Neural crest cell (in vitro differentiated cells): ENCODE data around the gene SCN9A. TPM values are rescaled to one million over a fixed set of nuclear protein-coding genes. Genes with fewer than 3 reads are reported as not detected.

Experiments
- DNase-seq: peaks from one replicate; pipeline ENCODE4 v3.0.0; 2021; ENCODE audit warnings: low read depth, mixed read lengths, low spot score
- H3K27ac Mint-ChIP-seq: one replicate; pipeline ENCODE4 v1.8.0; 2021; ENCODE audit warnings: mild to moderate bottlenecking, mixed read lengths; ENCODE audit not compliant: unreplicated experiment
- H3K27me3 Mint-ChIP-seq: 2 replicates; pipeline ENCODE4 v1.8.0; 2021; ENCODE audit warnings: low read depth, mild to moderate bottlenecking, mixed read lengths
- H3K36me3 Mint-ChIP-seq: 2 replicates; pipeline ENCODE4 v1.8.0; 2021; ENCODE audit warnings: low read depth, mild to moderate bottlenecking, mixed read lengths
- H3K4me1 Mint-ChIP-seq: 2 replicates; pipeline ENCODE4 v1.8.0; 2021; ENCODE audit warnings: mixed read lengths
- H3K4me3 Mint-ChIP-seq: one replicate; pipeline ENCODE4 v1.8.0; 2021; ENCODE audit warnings: mild to moderate bottlenecking, mixed read lengths
- H3K9me3 Mint-ChIP-seq: 2 replicates; pipeline ENCODE4 v1.8.0; 2021; ENCODE audit warnings: mixed read lengths
- CTCF ChIP-seq: fragments of 200-600 bp; sonication (generic); conservative IDR thresholded peaks from 2 replicates; pipeline ENCODE4 v1.5.0; 2021; ENCODE audit warnings: antibody characterized with exemption, mild to moderate bottlenecking
- total RNA-seq: library from RNA; stranded (reverse); gene quantifications from 2 replicates; pipeline ENCODE4 v1.2.1, GENCODE V29; 2021

The SCN9A gene
- total RNA-seq, 1 donor from 2014 or later = 1.3 TPM

- Mint-ChIP-seq H3K4me3 (no peak overlapping the region), H3K4me1 (no peaks in the 10 kb centered on the region), H3K27ac (no peak overlapping the region), H3K27me3 (no peaks in the 10 kb centered on the region), H3K36me3 (no peaks in the 10 kb centered on the region), H3K9me3 (no peaks in the 10 kb centered on the region)
- TF ChIP-seq CTCF = no peak
- no peak for DNase-seq
Observed at GRCh38 chr2:166357068-166357949, 18.4 kb downstream of the SCN9A start.

GRCh38 chr2:166351319-166351718, 24.4 kb downstream of the SCN9A start:
- no peaks in the 10 kb centered on the region for H3K4me1 Mint-ChIP-seq

GRCh38 chr2:166350525-166350924, 25.2 kb downstream of the SCN9A start:
- H3K36me3 Mint-ChIP-seq = no peaks in the 10 kb centered on the region
- no peak overlapping the region for H3K4me3 Mint-ChIP-seq
- no peaks in the 10 kb centered on the region for H3K4me1 Mint-ChIP-seq
- DNase-seq = no peak
- H3K27me3 Mint-ChIP-seq = no peaks in the 10 kb centered on the region
- no peaks in the 10 kb centered on the region for H3K9me3 Mint-ChIP-seq
- TF ChIP-seq CTCF = no peak
- no peak overlapping the region for H3K27ac Mint-ChIP-seq

More at GRCh38 chr2:166351319-166351718, 24.4 kb downstream of the SCN9A start:
- Mint-ChIP-seq H3K27me3 (no peaks in the 10 kb centered on the region), H3K36me3 (no peaks in the 10 kb centered on the region), H3K4me3 (no peak overlapping the region), H3K27ac (no peak overlapping the region), H3K9me3 (no peaks in the 10 kb centered on the region)
- DNase-seq = no peak
- TF ChIP-seq CTCF = no peak

- no peak for TF ChIP-seq CTCF
- DNase-seq = no peak
- Mint-ChIP-seq H3K27ac (peak overlapping the region; percentile 59), H3K9me3 (no peaks in the 10 kb centered on the region), H3K4me1 (peaks cover 13% of the 10 kb centered on the region), H3K27me3 (no peaks in the 10 kb centered on the region), H3K4me3 (no peak overlapping the region), H3K36me3 (no peaks in the 10 kb centered on the region)
Observed at GRCh38 chr2:166344286-166345113, 31.2 kb downstream of the SCN9A start.

GRCh38 chr2:166343467-166343866, 32.3 kb downstream of the SCN9A start:
- no peaks in the 10 kb centered on the region for H3K27me3 Mint-ChIP-seq
- H3K4me3 Mint-ChIP-seq = no peak overlapping the region
- TF ChIP-seq CTCF = no peak
- H3K9me3 Mint-ChIP-seq = no peaks in the 10 kb centered on the region
- peak overlapping the region; percentile 47 for H3K27ac Mint-ChIP-seq
- H3K36me3 Mint-ChIP-seq = no peaks in the 10 kb centered on the region
- DNase-seq = no peak
- peaks cover 13% of the 10 kb centered on the region for H3K4me1 Mint-ChIP-seq
